Neuron (in vitro differentiated cells): ENCODE data around the gene ABHD11.

ENCODE experiments used
- H2AFZ ChIP-seq: one replicate; pipeline ENCODE4 v1.6.1; 2013; ENCODE audit warnings: low read depth, mild to moderate bottlenecking, inconsistent platforms, low read length, moderate library complexity
- H3K27me3 ChIP-seq: one replicate; pipeline ENCODE4 v1.6.1; 2013; ENCODE audit warnings: low read length; ENCODE audit not compliant: insufficient read depth
- H3K36me3 ChIP-seq: one replicate; pipeline ENCODE4 v1.6.1; 2013; ENCODE audit warnings: low read length; ENCODE audit not compliant: insufficient read depth
- H3K4me1 ChIP-seq: one replicate; pipeline ENCODE4 v1.6.1; 2013; ENCODE audit warnings: low read length; ENCODE audit not compliant: insufficient read depth
- H3K4me3 ChIP-seq: 2 replicates; pipeline ENCODE4 v1.5.1; 2013; ENCODE audit warnings: mild to moderate bottlenecking, low read length, moderate library complexity
- H3K9me3 ChIP-seq: one replicate; pipeline ENCODE4 v1.6.1; 2013; ENCODE audit warnings: low read length

The ABHD11 gene

GRCh38 chr7:73766556-73767229 is 28.1 kb upstream of the ABHD11 start:
- H3K27me3 ChIP-seq = peaks cover 31% of the 10 kb centered on the region
- no peak overlapping the region for H2AFZ ChIP-seq
- peaks cover 3% of the 10 kb centered on the region for H3K9me3 ChIP-seq
- no peaks in the 10 kb centered on the region for H3K4me1 ChIP-seq
- H3K4me3 ChIP-seq = no peak overlapping the region
- no peaks in the 10 kb centered on the region for H3K36me3 ChIP-seq

- H3K9me3 ChIP-seq = peaks cover 3% of the 10 kb centered on the region
- H3K27me3 ChIP-seq = peaks cover 2% of the 10 kb centered on the region
- no peaks in the 10 kb centered on the region for H3K36me3 ChIP-seq
- no peak overlapping the region for H3K4me3 ChIP-seq
- no peaks in the 10 kb centered on the region for H3K4me1 ChIP-seq
- H2AFZ ChIP-seq = no peak overlapping the region
These were observed 24.0 kb upstream of the ABHD11 start for GRCh38 chr7:73762659-73762999.

- H3K4me3 ChIP-seq = no peak overlapping the region
- H3K9me3 ChIP-seq = peaks cover 3% of the 10 kb centered on the region
- H3K4me1 ChIP-seq = no peaks in the 10 kb centered on the region
- no peaks in the 10 kb centered on the region for H3K36me3 ChIP-seq
- H3K27me3 ChIP-seq = no peaks in the 10 kb centered on the region
- no peak overlapping the region for H2AFZ ChIP-seq
These were observed 23.5 kb upstream of the ABHD11 start for GRCh38 chr7:73761854-73762658.

GRCh38 chr7:73758581-73759138 is 20.1 kb upstream of the ABHD11 start:
- Histone ChIP-seq H3K36me3 (no peaks in the 10 kb centered on the region), H2AFZ (no peak overlapping the region), H3K4me3 (no peak overlapping the region), H3K4me1 (no peaks in the 10 kb centered on the region), H3K9me3 (no peaks in the 10 kb centered on the region), H3K27me3 (no peaks in the 10 kb centered on the region)

GRCh38 chr7:73749931-73750776 is 11.6 kb upstream of the ABHD11 start:
- Histone ChIP-seq H2AFZ (no peak overlapping the region), H3K36me3 (no peaks in the 10 kb centered on the region), H3K4me1 (no peaks in the 10 kb centered on the region), H3K4me3 (no peak overlapping the region), H3K9me3 (no peaks in the 10 kb centered on the region), H3K27me3 (no peaks in the 10 kb centered on the region)

- H3K36me3 ChIP-seq = no peaks in the 10 kb centered on the region
- peaks cover 23% of the 10 kb centered on the region for H3K4me1 ChIP-seq
- no peak overlapping the region for H3K4me3 ChIP-seq
- H2AFZ ChIP-seq = no peak overlapping the region
- H3K9me3 ChIP-seq = no peaks in the 10 kb centered on the region
- H3K27me3 ChIP-seq = no peaks in the 10 kb centered on the region
These were observed 7.8 kb upstream of the ABHD11 start for GRCh38 chr7:73746378-73746777.

- no peaks in the 10 kb centered on the region for H3K27me3 ChIP-seq
- H3K4me1 ChIP-seq = peaks cover 28% of the 10 kb centered on the region
- no peaks in the 10 kb centered on the region for H3K9me3 ChIP-seq
- H2AFZ ChIP-seq = no peak overlapping the region
- no peak overlapping the region for H3K4me3 ChIP-seq
- H3K36me3 ChIP-seq = no peaks in the 10 kb centered on the region
These were observed 4.4 kb upstream of the ABHD11 start for GRCh38 chr7:73742753-73743641.

GRCh38 chr7:73742338-73742752 is 3.7 kb upstream of the ABHD11 start:
- Histone ChIP-seq H3K36me3 (no peaks in the 10 kb centered on the region), H3K4me1 (peaks cover 33% of the 10 kb centered on the region), H2AFZ (no peak overlapping the region), H3K27me3 (no peaks in the 10 kb centered on the region), H3K9me3 (no peaks in the 10 kb centered on the region), H3K4me3 (no peak overlapping the region)

GRCh38 chr7:73741600-73741999 is 3.0 kb upstream of the ABHD11 start:
- Histone ChIP-seq H3K27me3 (no peaks in the 10 kb centered on the region), H3K36me3 (peaks cover 7% of the 10 kb centered on the region), H3K4me1 (peaks cover 33% of the 10 kb centered on the region), H3K4me3 (no peak overlapping the region), H2AFZ (no peak overlapping the region), H3K9me3 (no peaks in the 10 kb centered on the region)

- Histone ChIP-seq H2AFZ (no peak overlapping the region), H3K4me1 (peaks cover 33% of the 10 kb centered on the region), H3K36me3 (peaks cover 10% of the 10 kb centered on the region), H3K9me3 (no peaks in the 10 kb centered on the region), H3K4me3 (no peak overlapping the region), H3K27me3 (no peaks in the 10 kb centered on the region)
These were observed 2.2 kb upstream of the ABHD11 start for GRCh38 chr7:73740771-73741170.

- no peak overlapping the region for H2AFZ ChIP-seq
- peaks cover 10% of the 10 kb centered on the region for H3K36me3 ChIP-seq
- H3K4me3 ChIP-seq = no peak overlapping the region
- H3K4me1 ChIP-seq = peaks cover 33% of the 10 kb centered on the region
- H3K9me3 ChIP-seq = no peaks in the 10 kb centered on the region
- H3K27me3 ChIP-seq = no peaks in the 10 kb centered on the region
These were observed 1.6 kb upstream of the ABHD11 start for GRCh38 chr7:73740212-73740611.

GRCh38 chr7:73739387-73739767 is 775 bp upstream of the ABHD11 start:
- peaks cover 33% of the 10 kb centered on the region for H3K4me1 ChIP-seq
- peak overlapping the region; percentile 75 for H2AFZ ChIP-seq
- no peaks in the 10 kb centered on the region for H3K9me3 ChIP-seq
- peak overlapping the region; percentile 60 for H3K4me3 ChIP-seq
- peaks cover 10% of the 10 kb centered on the region for H3K36me3 ChIP-seq
- H3K27me3 ChIP-seq = no peaks in the 10 kb centered on the region
